Occipital lobe (tissue), 2 donors: ENCODE measurements around the gene ARHGAP24. TPM values are rescaled to one million over a fixed set of nuclear protein-coding genes. Genes with fewer than 3 reads are reported as not detected.

Source experiments
- DNase-seq: peaks from one replicate; lab custom pipeline; 2025; lab: John Stamatoyannopoulos, UW
- total RNA-seq: library from RNA; depleted of rRNA; stranded (reverse); fragments of >200 nt; gene quantifications from one replicate; pipeline ENCODE4 v1.2.3, GENCODE V29; 2014

The ARHGAP24 gene
- total RNA-seq, 1 donor from 2014 or later, result 2.2 TPM

GRCh38 chr4:85774489-85774888 lies 299.5 kb downstream of the ARHGAP24 start:
- no peak for DNase-seq

GRCh38 chr4:85776096-85776495 lies 301.1 kb downstream of the ARHGAP24 start:
- DNase-seq, result no peak

GRCh38 chr4:85776579-85776978 lies 301.6 kb downstream of the ARHGAP24 start:
- DNase-seq, result no peak

GRCh38 chr4:85777908-85778631 lies 303.1 kb downstream of the ARHGAP24 start:
- no peak for DNase-seq

- no peak for DNase-seq
These were observed 303.7 kb downstream of the ARHGAP24 start for GRCh38 chr4:85778632-85779131.

- no peak for DNase-seq
These were observed 304.2 kb downstream of the ARHGAP24 start for GRCh38 chr4:85779165-85779564.

GRCh38 chr4:85780664-85781063 lies 305.7 kb downstream of the ARHGAP24 start:
- no peak for DNase-seq

GRCh38 chr4:85783483-85783882 lies 308.5 kb downstream of the ARHGAP24 start:
- DNase-seq, result no peak

GRCh38 chr4:85783900-85784299 lies 308.9 kb downstream of the ARHGAP24 start:
- DNase-seq, result no peak

GRCh38 chr4:85784348-85784747 lies 309.4 kb downstream of the ARHGAP24 start:
- DNase-seq, result no peak

GRCh38 chr4:85784947-85785346 lies 310.0 kb downstream of the ARHGAP24 start:
- no peak for DNase-seq

- no peak for DNase-seq
These were observed 312.2 kb downstream of the ARHGAP24 start for GRCh38 chr4:85787133-85787532.

- DNase-seq, result no peak
These were observed 313.7 kb downstream of the ARHGAP24 start for GRCh38 chr4:85788604-85789003.

GRCh38 chr4:85789241-85789640 lies 314.3 kb downstream of the ARHGAP24 start:
- no peak for DNase-seq

- DNase-seq, result no peak
These were observed 315.6 kb downstream of the ARHGAP24 start for GRCh38 chr4:85790582-85790981.

GRCh38 chr4:85792376-85793232 lies 317.7 kb downstream of the ARHGAP24 start:
- no peak for DNase-seq

- DNase-seq, result no peak
These were observed 318.3 kb downstream of the ARHGAP24 start for GRCh38 chr4:85793233-85793585.

- DNase-seq, result no peak
These were observed 323.2 kb downstream of the ARHGAP24 start for GRCh38 chr4:85798012-85798770.

GRCh38 chr4:85803856-85804255 lies 328.9 kb downstream of the ARHGAP24 start:
- no peak for DNase-seq

GRCh38 chr4:85805891-85806290 lies 330.9 kb downstream of the ARHGAP24 start:
- no peak for DNase-seq

- DNase-seq, result no peak
These were observed 331.4 kb downstream of the ARHGAP24 start for GRCh38 chr4:85806334-85806733.
